H9 (cell line): Measurements from ENCODE around the gene GOLGA8N. TPM values are rescaled to one million over a fixed set of nuclear protein-coding genes. Genes with fewer than 3 reads are reported as not detected.
"Not testable (repeated sequence)": the region's sequence is repeated elsewhere in the genome, so short reads cannot be mapped to it uniquely, and the experiment has no call there.

Experiments used
- DNase-seq: peaks from one replicate; pipeline ENCODE4 v3.0.0-alpha.2; 2017
- H2AFZ ChIP-seq: one replicate; pipeline ENCODE4 v1.6.1; 2013; ENCODE audit warnings: mild to moderate bottlenecking, low read length, control low read depth, moderate library complexity
- H2AK5ac ChIP-seq: 2 replicates; pipeline ENCODE4 v1.6.1; 2013; ENCODE audit warnings: low read length, control low read depth, mixed read lengths; ENCODE audit not compliant: insufficient read length
- H2BK120ac ChIP-seq: one replicate; pipeline ENCODE4 v1.6.1; 2013; ENCODE audit warnings: low read depth, mild to moderate bottlenecking, low read length, control low read depth, inconsistent platforms; ENCODE audit not compliant: poor library complexity, severe bottlenecking
- H2BK12ac ChIP-seq: 2 replicates; pipeline ENCODE4 v1.6.1; 2013; ENCODE audit warnings: low read length, control low read depth, mixed read lengths, low read depth; ENCODE audit not compliant: insufficient read length
- H2BK15ac ChIP-seq: 2 replicates; pipeline ENCODE4 v1.6.1; 2013; ENCODE audit warnings: low read depth, low read length, control low read depth
- H2BK20ac ChIP-seq: one replicate; pipeline ENCODE4 v1.6.1; 2013; ENCODE audit warnings: low read depth, mild to moderate bottlenecking, low read length, control low read depth, inconsistent platforms; ENCODE audit not compliant: poor library complexity, severe bottlenecking
- H2BK5ac ChIP-seq: 2 replicates; pipeline ENCODE4 v1.6.1; 2013; ENCODE audit warnings: low read length, control low read depth, mixed read lengths; ENCODE audit not compliant: insufficient read length
- H3K14ac ChIP-seq: 2 replicates; pipeline ENCODE4 v1.6.1; 2013; ENCODE audit warnings: low read length, control low read depth; ENCODE audit not compliant: insufficient read depth
- H3K18ac ChIP-seq: 2 replicates; pipeline ENCODE4 v1.6.1; 2013; ENCODE audit warnings: low read depth, mild to moderate bottlenecking, mixed read lengths, low read length, control low read depth; ENCODE audit not compliant: insufficient read length
- H3K23ac ChIP-seq: 2 replicates; pipeline ENCODE4 v1.6.1; 2013; ENCODE audit warnings: low read length, control low read depth, mixed read lengths, low read depth; ENCODE audit not compliant: insufficient read length
- H3K23me2 ChIP-seq: 2 replicates; pipeline ENCODE4 v1.6.1; 2013; ENCODE audit warnings: low read depth, mild to moderate bottlenecking, mixed read lengths, low read length, control low read depth; ENCODE audit not compliant: insufficient read length, poor library complexity, severe bottlenecking
- H3K27ac ChIP-seq: 2 replicates; pipeline ENCODE4 v1.5.1; 2013; ENCODE audit warnings: low read length, control low read depth, mixed read lengths, low read depth; ENCODE audit not compliant: insufficient read length
- H3K27me3 ChIP-seq: 2 replicates; pipeline ENCODE4 v1.6.1; 2013; ENCODE audit warnings: low read length, control low read depth, inconsistent platforms; ENCODE audit not compliant: insufficient read depth
- H3K4ac ChIP-seq: 2 replicates; pipeline ENCODE4 v1.6.1; 2013; ENCODE audit warnings: low read depth, mild to moderate bottlenecking, control low read depth, inconsistent platforms, low read length, moderate library complexity
- H3K4me1 ChIP-seq: 2 replicates; pipeline ENCODE4 v1.6.1; 2013; ENCODE audit warnings: low read length, control low read depth, inconsistent platforms; ENCODE audit not compliant: insufficient read depth
- H3K4me2 ChIP-seq: 2 replicates; pipeline ENCODE4 v1.6.1; 2013; ENCODE audit warnings: low read length, control low read depth, mixed read lengths; ENCODE audit not compliant: insufficient read length, insufficient read depth
- H3K56ac ChIP-seq: 2 replicates; pipeline ENCODE4 v1.6.1; 2013; ENCODE audit warnings: low read depth, mild to moderate bottlenecking, mixed read lengths, low read length, control low read depth; ENCODE audit not compliant: insufficient read length
- H3K79me1 ChIP-seq: 2 replicates; pipeline ENCODE4 v1.6.1; 2013; ENCODE audit warnings: low read depth, mild to moderate bottlenecking, moderate library complexity, low read length, control low read depth, inconsistent platforms; ENCODE audit not compliant: insufficient read depth, poor library complexity, severe bottlenecking
- H3K79me2 ChIP-seq: 2 replicates; pipeline ENCODE4 v1.6.1; 2013; ENCODE audit warnings: low read length, control low read depth, inconsistent platforms; ENCODE audit not compliant: insufficient read depth
- H3K9ac ChIP-seq: 2 replicates; pipeline ENCODE4 v1.6.1; 2013; ENCODE audit warnings: low read length, control low read depth, mixed read lengths; ENCODE audit not compliant: insufficient read length; ENCODE audit errors: extremely low read depth
- H3K9me3 ChIP-seq: one replicate; pipeline ENCODE4 v1.6.1; 2013; ENCODE audit warnings: low read depth, low read length, inconsistent platforms; ENCODE audit not compliant: control insufficient read depth
- H3T11ph ChIP-seq: one replicate; pipeline ENCODE4 v1.6.1; 2013; ENCODE audit warnings: mild to moderate bottlenecking, low read length, control low read depth, inconsistent platforms
- H4K20me1 ChIP-seq: one replicate; pipeline ENCODE4 v1.6.1; 2013; ENCODE audit not compliant: control insufficient read depth, insufficient read length, insufficient read depth
- H4K5ac ChIP-seq: 2 replicates; pipeline ENCODE4 v1.6.1; 2013; ENCODE audit warnings: low read depth, mild to moderate bottlenecking, mixed read lengths, low read length, control low read depth; ENCODE audit not compliant: insufficient read length
- H4K8ac ChIP-seq: replicated peaks from 2 replicates; pipeline ENCODE4 v1.6.1; 2013; ENCODE audit warnings: low read length, control low read depth, mixed read lengths, low read depth; ENCODE audit not compliant: insufficient read length
- H4K91ac ChIP-seq: 2 replicates; pipeline ENCODE4 v1.6.1; 2013; ENCODE audit warnings: low read depth, mild to moderate bottlenecking, moderate library complexity, mixed read lengths, low read length, control low read depth; ENCODE audit not compliant: insufficient read length
- H3K27ac Mint-ChIP-seq, 3 experiments: 2 replicates in 2 of 3; 3 replicates in 1 of 3; pipeline ENCODE4 v1.8.0; 2020 to 2021; ENCODE audit warnings: mixed read lengths in 3 of 3, mild to moderate bottlenecking in 1 of 3, moderate library complexity in 1 of 3
- H3K27me3 Mint-ChIP-seq: 2 replicates; pipeline ENCODE4 v1.8.0; 2021; ENCODE audit warnings: low read depth, mild to moderate bottlenecking, moderate library complexity, mixed read lengths
- H3K36me3 Mint-ChIP-seq, 3 experiments: 2 replicates in 2 of 3; 3 replicates in 1 of 3; pipeline ENCODE4 v1.8.0; 2020 to 2021; ENCODE audit warnings: low read depth in 3 of 3, mixed read lengths in 3 of 3; ENCODE audit not compliant: insufficient read depth in 1 of 3
- H3K4me1 Mint-ChIP-seq, 2 experiments: 2 replicates each; pipeline ENCODE4 v1.8.0; 2020; ENCODE audit warnings: mixed read lengths in 2 of 2
- H3K4me3 Mint-ChIP-seq, 2 experiments: 2 replicates in 1 of 2; 3 replicates in 1 of 2; pipeline ENCODE4 v1.8.0; 2020 to 2021; ENCODE audit warnings: mild to moderate bottlenecking in 2 of 2, mixed read lengths in 2 of 2, moderate library complexity in 1 of 2
- H3K9me3 Mint-ChIP-seq, 2 experiments: 2 replicates in 1 of 2; 3 replicates in 1 of 2; pipeline ENCODE4 v1.8.0; 2020; ENCODE audit warnings: mild to moderate bottlenecking in 2 of 2, mixed read lengths in 2 of 2, moderate library complexity in 1 of 2
- WGBS: extraction: QIAGEN DNeasy Blood & Tissue Kit; methylation state at CpG from one replicate; pipeline ENCODE4 v1.1.7; 2013; ENCODE audit warnings: missing lambda C conversion rate, low lambda C conversion rate, mixed read lengths; ENCODE audit not compliant: insufficient read length; ENCODE audit errors: extremely low coverage; 5-methylcytosine and 5-hydroxymethylcytosine counted together
- total RNA-seq: library from RNA; stranded (reverse); gene quantifications from 2 replicates; pipeline ENCODE4 v1.2.1, GENCODE V29; 2021

GOLGA8N gene
- total RNA-seq, 1 experiment from 2014 or later: 0.50 TPM

DNA sequence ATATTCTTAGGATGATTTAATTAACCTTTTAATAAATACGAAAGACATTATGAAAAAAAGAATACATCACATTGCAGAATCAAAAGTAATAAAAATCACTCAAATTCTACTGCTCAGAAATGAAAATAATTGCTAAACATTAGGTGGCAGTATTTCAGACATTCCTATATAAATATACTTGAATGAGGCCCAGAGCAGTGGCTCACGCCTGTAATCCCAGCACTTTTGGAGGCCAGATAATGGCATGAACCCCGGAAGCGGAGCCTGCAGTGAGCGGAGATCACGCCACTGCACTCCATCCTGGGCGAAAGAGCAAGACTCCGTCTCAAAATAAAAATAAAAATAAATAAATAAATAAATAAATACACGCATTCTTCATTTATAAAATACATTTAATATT, 48.1 kb upstream of the GOLGA8N start:
- not testable (repeated sequence) for H3K27me3 ChIP-seq, H2BK120ac ChIP-seq, H3K79me1 ChIP-seq, H4K5ac ChIP-seq, H3K9me3 Mint-ChIP-seq, H4K20me1 ChIP-seq, H3T11ph ChIP-seq, H3K4me2 ChIP-seq, H3K36me3 Mint-ChIP-seq, H2BK20ac ChIP-seq, H3K4me1 Mint-ChIP-seq, H2BK15ac ChIP-seq, H3K4ac ChIP-seq, H2AFZ ChIP-seq, H2BK12ac ChIP-seq, H4K8ac ChIP-seq, H3K18ac ChIP-seq, DNase-seq, H3K23ac ChIP-seq, H2AK5ac ChIP-seq, H4K91ac ChIP-seq, H2BK5ac ChIP-seq, H3K56ac ChIP-seq, H3K9ac ChIP-seq, H3K79me2 ChIP-seq, H3K14ac ChIP-seq, H3K4me3 Mint-ChIP-seq, H3K23me2 ChIP-seq, H3K9me3 ChIP-seq, H3K4me1 ChIP-seq, H3K27ac ChIP-seq, H3K27ac Mint-ChIP-seq, H3K27me3 Mint-ChIP-seq
- WGBS: no CpG with 5 or more reads among the region's 9 CpGs

DNA sequence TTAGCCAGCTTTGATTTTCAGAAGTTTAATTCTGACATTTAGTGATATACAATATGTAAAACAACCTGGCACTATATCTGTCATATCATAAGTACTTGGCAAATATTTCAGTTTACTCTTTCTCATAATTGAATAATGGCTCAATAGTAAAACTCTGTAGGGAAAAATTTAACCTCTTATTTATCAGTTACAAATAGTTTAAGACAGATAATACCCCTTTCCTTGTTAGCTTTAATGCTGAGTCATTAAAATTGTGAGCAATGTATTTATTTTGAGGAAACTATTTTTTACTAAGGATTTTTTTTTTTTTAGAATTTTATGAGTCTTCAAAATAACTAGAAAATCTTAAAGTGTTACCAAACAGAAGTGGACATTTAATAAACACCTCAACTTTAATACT, 38.7 kb upstream of the GOLGA8N start:
- DNase-seq, H3K23me2 ChIP-seq, H3K27ac ChIP-seq, H3K56ac ChIP-seq, H3K4me3 Mint-ChIP-seq, H3K18ac ChIP-seq, H3K9me3 ChIP-seq, H3K79me2 ChIP-seq, H2AK5ac ChIP-seq, H3K4ac ChIP-seq, H3K27ac Mint-ChIP-seq, H3K9me3 Mint-ChIP-seq, H3K36me3 Mint-ChIP-seq, H4K8ac ChIP-seq, H4K5ac ChIP-seq, H3K4me1 Mint-ChIP-seq, H2BK20ac ChIP-seq, H3K14ac ChIP-seq, H2BK5ac ChIP-seq, H3K27me3 Mint-ChIP-seq, H2BK120ac ChIP-seq, H3K79me1 ChIP-seq, H3K27me3 ChIP-seq, H3K9ac ChIP-seq, H4K91ac ChIP-seq, H3T11ph ChIP-seq, H2BK15ac ChIP-seq, H3K23ac ChIP-seq, H4K20me1 ChIP-seq, H2BK12ac ChIP-seq, H3K4me1 ChIP-seq, H3K4me2 ChIP-seq, H2AFZ ChIP-seq: not testable (repeated sequence)

DNA sequence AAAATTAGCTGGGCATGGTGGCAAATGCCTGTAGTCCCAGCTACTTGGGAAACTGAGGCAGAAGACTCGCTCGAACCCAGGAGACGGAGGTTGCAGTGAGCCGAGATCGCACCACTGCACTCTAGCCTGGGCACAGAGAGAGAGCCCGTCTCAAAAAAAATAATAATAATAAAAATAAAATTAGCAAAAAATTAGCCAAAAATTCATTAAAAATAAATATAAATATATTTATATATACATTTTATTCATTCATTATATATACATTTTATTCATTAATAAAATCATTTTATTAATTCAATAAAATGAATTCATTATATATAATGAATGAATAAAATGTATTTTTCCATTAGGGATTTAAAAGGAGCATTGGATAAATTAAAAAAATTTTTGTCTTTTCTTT, 31.1 kb upstream of the GOLGA8N start:
- H3K23ac ChIP-seq, H2AK5ac ChIP-seq, H4K20me1 ChIP-seq, H3K4me1 ChIP-seq, H3K9ac ChIP-seq, H3K27me3 ChIP-seq, H4K5ac ChIP-seq, H3K27me3 Mint-ChIP-seq, H3K56ac ChIP-seq, H2BK120ac ChIP-seq, H2BK15ac ChIP-seq, H3K79me2 ChIP-seq, H2BK5ac ChIP-seq, DNase-seq, H3K14ac ChIP-seq, H4K91ac ChIP-seq, H3K27ac Mint-ChIP-seq, H3K9me3 ChIP-seq, H2BK20ac ChIP-seq, H3K4me1 Mint-ChIP-seq, H3K79me1 ChIP-seq, H3K36me3 Mint-ChIP-seq, H3K4me2 ChIP-seq, H3K23me2 ChIP-seq, H3K4me3 Mint-ChIP-seq, H3K18ac ChIP-seq, H2BK12ac ChIP-seq, H3K27ac ChIP-seq, H3K9me3 Mint-ChIP-seq, H2AFZ ChIP-seq, H3T11ph ChIP-seq, H4K8ac ChIP-seq, H3K4ac ChIP-seq: not testable (repeated sequence)
- no CpG with 5 or more reads among the region's 6 CpGs for WGBS
